ENCODE data around the gene CGNL1.

Gene CGNL1

DNA sequence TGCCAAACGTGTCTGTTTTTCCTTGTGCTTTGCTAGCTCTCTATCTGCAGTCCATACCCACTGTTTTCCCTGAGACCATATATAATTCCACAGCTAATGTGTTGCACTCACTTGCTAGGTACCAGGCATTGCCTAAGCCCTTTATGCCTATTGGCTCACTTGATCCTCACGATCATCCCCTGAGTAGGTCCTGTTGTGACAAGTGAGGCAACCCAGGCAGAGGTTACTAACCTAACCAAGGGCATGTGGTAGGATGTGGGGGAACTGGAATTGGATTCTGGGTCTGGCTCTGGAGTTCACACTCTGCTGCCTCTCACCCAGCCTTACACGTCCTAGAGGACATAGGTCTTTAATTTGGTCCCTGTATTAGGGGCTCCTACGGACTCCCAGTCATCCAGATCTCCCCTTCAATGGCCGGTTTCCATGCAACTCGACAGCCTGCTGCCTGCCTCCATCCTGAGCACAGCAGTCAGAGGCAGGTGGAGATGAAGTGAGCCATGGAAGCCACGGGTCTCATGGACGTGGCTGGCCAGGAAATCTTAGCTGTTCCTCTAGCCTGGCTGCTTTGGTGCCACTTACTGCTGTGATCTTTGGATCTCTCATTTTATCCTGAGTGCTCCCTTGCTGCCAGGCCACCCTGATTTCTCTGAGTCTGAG, 176.5 kb downstream of the CGNL1 start:
- DNase-seq: no peak

DNA sequence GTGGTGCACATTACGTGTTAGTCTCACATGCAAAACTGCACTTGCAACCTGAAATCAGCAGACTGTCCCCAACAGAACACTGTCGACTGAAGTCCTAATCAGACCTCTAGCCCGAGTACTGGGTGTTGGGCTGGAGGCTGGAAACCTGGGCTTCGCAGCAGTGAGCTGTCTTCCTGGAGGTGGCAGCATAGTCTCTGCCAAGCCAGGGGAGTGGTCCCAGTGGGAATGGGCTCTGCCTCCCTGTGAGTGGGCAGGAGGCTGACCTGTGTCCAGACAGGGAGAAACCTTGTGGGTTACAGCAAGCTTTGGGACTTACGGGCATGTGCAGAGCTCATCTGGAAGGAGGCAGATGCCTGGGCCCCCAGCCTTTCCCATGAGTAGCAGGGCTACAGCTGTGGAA, 177.2 kb downstream of the CGNL1 start:
- no peak for DNase-seq

DNA sequence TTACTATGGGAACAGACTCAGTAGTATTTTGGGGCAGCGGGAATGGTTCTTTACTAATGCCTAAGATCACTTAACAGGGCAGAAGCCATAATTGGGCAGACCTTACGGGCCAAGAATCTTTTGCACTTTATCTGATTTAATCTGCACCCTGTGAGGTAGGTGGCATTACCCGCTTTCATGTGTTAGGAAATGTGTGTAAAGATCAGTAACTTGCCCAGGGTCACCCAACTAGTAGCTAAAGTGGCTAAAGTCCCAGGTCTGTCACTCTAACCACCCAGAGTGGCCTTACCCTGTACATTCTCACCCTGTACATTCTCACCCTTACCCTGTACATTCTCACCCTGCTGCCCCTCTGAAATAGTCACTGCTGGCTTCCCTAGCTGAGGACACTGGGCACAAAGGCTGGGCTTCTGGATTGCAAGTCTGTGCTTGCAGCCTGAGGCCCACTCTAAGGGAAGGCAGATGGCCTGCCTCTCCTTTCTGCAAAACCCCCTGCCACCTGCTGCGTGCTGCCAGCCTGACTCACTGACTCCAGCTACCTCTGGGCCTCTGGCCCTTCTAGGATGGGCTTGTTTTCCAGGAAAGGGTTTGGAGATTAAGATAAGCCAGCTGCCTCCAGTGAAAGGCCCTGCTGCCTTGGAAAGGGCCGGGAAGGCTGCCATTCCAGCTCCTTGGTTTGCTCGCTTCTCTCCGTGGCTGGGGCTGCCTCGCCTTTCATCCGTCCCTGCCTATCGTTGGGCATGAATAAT, 177.9 kb downstream of the CGNL1 start:
- DNase-seq: no peak

DNA sequence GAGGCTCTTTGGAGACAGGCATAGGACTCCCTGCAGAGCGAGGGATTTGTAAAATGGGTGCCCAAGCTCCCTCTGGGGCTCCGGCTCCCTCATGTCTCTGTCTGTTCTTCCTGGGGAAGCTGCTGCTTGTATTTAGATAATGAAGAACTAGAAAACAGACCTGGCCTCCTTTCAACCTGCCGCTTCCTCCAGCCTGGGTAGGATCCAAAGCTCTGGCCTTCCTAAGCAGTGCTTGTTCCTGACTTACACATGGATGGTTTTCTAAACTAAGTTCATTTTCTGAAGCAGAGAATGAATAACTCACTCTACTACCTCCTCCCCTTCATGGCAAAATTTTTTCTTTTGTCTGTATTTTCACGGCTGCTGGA, 178.5 kb downstream of the CGNL1 start:
- DNase-seq: no peak

DNA sequence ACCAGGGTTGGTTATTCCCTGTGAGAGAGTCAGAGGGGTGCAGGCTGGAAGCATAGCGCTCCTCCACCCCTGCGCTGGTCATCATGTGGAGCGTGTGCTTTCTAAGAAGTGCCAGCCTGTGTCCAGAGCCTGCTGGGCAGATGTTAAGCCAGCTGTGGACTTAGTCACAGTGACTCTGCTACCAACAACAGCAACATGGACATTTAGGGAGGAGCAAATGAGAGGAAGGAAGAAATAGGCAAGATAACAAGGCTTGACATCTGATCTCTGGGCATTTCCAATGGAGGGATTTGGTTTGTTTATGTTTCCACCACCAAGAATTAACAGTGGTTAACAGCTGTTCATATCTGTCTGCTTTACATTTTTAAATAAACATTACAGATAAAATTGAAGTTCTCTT, 179.0 kb downstream of the CGNL1 start:
- no peak for DNase-seq

DNA sequence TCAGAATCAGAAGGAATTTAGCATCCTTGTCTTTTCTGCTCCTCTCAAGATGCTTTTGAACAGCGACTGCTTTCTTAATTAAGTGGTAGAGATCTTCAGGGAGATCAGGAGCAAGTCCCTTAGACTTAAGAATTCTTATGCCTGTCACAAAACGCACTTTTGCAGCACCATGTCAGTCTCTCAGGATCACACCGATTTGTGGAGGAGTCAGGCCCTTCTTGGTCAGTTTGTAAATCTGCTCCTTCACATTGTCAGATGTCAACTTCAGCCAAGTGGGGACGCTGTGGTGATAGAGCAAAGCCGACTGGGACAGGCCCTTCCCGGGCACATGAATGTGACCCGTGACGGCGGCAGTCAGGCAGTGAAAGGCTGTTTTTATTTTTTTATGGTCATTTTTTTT, 179.7 kb downstream of the CGNL1 start:
- no peak for DNase-seq

DNA sequence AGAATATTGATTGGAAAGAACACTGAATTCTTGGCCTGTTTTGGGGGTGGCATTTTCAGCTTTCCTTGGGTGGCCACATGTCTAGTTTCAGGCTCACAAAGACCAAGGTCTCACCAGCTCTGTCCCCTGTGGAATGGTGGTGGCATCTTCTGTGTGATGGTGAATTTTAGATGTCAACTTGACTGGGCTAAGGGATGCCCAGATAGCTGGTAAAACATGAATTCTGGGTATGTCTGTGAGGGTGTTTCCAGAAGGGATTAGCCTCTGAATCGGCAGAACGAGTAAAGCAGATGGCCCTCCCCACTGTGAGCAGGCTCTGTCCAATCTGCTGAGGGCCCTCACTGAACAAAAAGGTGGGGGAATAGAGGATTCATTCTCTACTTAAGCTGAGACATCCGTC, 181.0 kb downstream of the CGNL1 start:
- DNase-seq: no peak

DNA sequence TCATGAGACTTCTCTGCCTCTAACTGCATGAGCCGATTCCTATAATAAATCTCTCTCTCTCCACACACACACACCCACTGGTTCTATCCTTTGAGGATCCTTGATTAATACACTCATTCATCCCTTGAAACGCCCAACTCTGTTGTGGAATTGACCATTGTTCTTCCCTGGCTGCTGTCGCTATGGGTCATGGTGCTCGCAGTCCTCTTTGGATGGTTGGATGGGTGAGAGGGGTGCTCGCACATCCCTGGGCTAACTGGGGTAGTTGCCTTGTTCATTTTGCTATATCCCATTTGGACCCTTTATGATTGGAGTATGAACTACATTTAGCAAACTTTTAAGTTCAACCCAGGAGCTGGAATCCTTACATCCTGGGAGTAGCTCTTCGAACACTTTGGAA, 181.5 kb downstream of the CGNL1 start:
- DNase-seq: no peak

DNA sequence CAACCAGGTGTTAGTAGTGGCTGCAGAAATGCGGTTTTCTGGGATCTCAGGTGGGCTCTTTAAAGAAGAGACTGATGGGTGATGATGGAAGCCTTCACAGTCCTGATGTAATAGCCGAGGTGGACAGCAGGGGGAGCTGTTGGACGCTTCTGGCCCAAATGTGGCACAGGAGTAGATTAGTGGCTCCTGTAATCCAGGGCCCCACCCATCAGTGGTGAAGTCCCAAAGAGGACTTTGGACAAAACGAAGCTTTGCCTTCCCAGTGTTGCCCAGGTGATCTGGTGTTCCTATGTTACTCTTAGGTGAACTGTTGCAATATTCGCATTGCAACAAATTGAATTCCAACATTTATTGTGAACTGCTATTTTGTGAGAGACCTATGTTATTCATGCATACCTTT, 183.6 kb downstream of the CGNL1 start:
- no peak for DNase-seq

DNA sequence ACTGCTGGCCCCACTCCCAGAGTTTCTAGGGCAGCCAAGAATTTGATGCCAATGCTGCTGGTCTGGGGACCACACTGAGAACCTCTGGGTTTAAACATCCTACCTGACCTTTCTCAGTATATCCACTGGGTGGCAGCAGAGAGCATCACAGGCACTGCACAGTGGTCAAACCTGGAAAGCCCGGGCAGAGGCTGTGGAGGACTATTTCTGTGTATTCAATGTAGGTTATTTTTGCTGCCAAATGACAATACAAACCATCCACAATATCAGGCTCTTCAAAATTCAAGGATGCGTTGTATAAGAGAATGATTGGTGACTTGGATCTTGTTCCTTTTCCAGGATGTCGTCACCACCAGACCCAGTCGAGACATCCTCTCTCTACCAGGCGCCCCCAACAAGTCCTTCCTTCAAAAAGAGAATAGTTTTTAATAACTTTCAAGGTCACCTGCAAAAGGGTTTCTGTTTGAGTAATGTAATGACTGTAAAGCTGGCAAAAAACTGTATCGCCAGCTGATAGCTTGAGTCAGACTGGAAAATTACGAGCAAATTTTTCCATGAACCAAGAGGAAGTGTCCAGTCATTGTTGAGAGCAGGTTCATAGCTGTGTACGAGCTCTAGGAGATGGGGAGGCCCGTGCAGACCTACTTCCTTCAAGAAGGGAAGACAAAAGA, 184.9 kb downstream of the CGNL1 start:
- peak; percentile 37 for DNase-seq

DNA sequence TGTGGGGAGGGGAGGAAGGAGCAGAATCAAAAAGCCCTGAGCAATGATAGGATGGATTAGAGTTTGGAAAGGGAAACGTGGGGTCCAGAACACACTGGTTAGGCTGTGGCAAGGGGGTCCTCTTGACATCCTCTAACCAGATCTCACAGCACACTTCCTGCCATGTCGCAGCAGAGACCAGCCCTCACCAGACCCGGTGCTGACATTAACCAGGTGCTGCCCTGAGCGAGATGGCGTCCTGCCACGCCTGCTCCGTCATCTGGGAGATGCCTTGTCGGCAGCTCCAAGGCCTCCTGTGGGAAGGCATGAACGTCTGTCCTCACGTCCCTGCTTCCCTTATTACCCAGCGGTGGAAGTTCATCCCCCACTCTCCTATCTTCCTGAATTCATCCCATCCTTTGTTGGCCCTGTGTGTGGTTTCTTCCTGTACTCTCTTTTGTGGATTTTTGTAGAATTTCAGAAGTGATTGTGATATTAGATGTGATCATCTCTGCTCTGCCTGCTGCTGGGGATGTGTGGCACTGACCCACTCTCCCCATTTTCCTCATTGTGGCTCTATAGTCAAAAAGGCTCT, 186.0 kb downstream of the CGNL1 start:
- DNase-seq: no peak

DNA sequence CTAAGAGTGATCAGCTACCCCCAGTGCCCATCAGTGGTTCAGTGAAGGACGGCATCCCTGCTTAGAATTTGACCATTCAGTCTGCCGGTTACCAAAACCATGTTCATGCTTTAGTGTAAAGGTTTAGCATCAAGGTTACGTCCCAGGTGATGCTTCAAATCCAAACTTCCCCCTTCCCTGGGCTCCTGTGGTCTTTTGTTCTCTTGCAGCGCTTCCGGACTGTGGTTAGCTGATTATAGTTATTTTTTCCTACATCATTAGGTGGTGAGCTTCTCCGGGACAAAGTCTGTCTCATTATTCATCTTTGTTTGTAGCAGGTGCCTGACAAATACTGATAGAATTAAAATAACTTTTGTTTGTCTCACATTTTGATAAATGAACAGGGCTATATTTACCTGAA, 187.1 kb downstream of the CGNL1 start:
- DNase-seq: no peak

DNA sequence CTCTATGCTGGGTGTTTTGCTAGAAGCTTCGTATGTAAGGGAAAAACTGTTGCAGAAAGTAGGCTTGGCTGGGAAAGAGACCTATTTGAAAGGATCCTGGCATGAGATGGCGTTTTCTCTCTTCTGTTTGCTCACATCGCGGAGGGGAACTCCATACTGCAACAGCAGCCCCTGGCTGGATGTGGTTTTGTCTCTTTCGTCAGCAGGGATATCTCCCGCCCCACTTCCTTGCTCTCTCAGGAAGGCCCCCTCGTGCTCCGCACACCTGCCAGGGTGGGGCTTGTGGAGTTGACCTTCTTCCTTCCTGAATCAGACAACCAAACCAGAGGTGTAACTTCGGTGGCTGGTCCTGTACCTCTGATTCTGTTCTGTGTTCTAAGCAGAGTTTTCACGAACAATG, 189.0 kb downstream of the CGNL1 start:
- DNase-seq: no peak

DNA sequence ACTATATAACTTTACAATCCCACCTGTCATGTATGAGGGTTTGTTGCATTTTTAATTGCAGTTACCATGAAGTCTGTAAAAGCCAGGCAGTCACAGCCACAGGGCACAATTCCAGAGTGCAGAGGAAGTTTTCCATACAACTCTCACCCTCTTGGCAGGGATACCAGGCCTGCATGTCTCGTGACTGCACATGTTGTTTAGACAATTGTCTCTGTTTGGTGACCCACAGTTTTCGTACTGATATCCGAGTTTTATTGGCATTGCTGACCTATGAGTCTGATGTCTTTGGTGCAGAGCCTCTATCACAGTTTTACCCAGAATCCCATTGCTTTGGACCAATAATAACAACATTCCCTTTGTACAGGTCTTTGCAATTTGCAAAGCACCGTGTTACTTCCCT, 190.5 kb downstream of the CGNL1 start:
- no peak for DNase-seq

DNA sequence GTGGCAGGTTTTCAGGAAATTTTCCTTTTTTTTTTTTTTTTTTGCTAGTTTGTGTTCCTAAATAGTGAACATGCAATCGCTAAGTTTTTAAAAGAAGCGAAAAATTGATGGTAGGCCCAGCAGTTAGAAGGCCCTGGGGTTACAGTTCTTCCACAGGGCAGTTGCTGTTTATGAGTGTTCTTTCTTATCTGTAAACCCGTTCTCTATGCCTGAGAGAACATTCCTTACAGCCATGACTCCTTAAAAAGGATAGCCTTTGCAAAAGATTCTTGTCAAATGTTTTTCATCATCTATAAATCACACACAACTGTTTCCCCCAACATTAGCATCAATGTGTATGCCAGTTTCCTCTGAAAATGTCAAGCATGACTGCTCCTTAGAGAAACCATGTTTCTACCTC, 191.6 kb downstream of the CGNL1 start:
- DNase-seq: no peak

DNA sequence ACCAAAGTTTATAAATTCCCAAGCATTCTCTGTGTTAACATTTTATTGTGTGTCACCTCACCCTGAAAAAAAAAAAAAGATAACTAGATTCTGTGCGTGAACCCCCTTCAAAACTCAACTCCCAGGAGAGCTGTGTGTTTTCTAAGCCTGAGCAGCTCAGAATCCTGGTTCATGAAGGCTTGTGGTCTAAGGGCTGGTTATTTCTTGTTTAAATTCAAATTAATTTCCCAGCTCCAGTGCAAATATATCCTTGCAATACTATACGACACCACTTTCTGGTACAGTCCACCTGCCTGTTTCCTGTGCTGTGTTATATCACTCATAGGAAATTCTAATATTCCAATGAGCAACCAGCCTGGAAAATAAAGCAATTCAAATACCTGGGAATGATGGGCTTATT, 192.0 kb downstream of the CGNL1 start:
- DNase-seq: no peak

DNA sequence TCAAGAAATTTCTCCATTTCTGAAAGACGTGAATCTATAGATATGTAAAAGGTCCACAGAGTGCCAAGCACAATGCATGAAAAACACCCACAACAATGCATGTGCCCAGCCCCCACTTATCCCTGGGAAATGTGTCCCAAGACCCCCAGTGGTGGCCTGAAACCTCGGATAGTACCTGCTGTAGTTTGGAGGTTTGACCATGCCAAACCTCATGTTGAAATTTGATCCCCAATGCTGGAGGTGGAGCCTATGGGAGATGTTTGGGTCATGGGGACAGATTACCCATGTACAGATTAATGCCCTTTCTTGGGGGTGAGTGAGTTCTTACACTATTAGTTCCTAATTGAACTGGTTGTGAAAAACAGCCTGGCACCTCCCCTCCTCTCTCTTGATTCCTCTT, 194.0 kb downstream of the CGNL1 start:
- no peak for DNase-seq

DNA sequence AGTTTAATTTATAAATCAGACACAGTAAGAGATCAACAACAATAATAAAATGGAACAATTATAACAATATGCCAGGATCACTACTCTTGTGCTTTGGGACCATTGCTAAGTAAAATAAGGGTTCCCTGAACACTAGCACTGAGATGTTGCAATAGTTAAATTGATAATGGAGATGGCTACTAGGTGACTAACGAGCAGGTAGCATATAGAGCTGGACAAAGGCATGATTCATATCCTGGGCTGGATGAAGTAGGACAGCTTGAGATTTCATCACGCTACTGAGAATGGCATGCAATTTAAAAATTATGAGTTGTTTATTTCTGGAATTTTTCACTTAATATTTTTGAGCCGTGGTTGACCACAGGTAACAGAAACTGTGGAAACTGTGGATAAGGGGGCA, 194.7 kb downstream of the CGNL1 start:
- no peak for DNase-seq

DNA sequence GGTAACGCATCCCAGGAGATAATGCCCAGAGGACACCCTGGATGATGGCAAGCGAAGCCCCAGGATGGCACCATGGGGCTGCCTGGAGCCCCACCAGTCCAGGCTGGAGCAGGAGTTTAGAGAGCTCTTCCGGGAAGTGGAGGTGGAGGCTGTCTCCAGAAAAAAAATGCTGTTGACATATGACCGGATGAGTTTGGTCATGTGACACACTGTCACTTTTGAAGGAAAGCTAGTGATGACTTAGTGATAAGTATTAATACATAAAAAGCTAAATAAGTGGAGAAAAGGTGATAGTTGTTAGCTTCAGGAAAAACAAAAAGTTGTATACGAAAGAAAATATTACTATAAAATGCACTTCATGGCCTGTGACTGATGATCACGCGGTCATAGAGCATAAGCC, 195.4 kb downstream of the CGNL1 start:
- DNase-seq: no peak

DNA sequence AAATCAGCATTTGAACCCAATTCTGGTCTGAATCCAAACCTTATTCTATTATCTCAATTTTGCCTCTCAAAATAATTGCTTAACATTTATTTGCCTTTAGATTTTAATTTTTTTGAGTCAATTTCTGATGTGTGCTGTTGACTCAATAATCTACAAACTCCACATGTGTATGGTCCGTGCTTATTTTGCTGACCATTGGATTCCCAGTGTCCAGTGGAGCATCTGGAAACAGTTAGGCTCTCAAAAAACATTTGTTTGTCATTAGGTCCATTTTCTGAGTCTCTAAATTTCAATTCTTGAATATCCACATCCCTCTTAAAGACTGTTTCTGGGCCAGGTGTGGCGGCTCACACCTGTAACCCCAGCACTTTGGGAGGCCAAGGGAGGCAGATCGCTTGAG, 196.2 kb downstream of the CGNL1 start:
- DNase-seq: no peak

DNA sequence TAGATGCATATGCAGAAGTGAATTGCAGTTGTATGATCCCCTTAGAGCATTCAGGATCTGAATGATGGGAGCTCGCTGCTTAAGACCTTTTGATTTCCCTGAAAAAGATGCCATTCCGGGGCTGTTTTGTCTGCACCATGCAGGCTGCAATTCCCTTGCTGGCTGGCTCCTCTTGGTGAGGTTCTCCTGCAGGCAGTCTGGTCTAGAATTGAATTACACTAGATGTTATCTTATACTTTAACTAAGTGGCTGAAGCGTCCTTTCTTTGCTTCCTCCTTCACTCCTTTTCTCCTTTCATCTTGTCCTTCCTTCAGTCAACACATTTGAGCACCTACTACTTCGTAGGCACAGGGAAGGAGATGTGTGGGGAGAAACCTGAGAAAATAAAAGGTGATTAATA, 196.8 kb downstream of the CGNL1 start:
- no peak for DNase-seq

DNA sequence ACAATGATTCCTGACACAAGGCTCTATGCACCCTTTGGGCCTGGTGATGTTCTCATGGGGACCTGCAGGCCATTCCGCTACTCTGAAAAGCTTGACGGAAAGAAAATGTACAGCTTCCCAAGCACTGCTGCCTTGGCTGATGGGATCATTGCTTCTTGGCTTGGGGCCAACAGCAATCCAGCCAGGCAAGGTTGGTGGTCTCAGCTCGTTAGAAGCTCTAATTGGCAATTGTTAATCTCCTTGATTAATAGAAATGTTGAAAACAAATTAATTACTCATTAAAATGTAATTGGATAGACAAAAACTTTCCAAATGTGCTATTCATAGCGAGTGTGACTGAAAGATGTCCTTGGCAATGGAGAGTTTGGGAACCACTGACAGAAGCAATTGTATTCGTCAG, 199.1 kb downstream of the CGNL1 start:
- no peak for DNase-seq

DNA sequence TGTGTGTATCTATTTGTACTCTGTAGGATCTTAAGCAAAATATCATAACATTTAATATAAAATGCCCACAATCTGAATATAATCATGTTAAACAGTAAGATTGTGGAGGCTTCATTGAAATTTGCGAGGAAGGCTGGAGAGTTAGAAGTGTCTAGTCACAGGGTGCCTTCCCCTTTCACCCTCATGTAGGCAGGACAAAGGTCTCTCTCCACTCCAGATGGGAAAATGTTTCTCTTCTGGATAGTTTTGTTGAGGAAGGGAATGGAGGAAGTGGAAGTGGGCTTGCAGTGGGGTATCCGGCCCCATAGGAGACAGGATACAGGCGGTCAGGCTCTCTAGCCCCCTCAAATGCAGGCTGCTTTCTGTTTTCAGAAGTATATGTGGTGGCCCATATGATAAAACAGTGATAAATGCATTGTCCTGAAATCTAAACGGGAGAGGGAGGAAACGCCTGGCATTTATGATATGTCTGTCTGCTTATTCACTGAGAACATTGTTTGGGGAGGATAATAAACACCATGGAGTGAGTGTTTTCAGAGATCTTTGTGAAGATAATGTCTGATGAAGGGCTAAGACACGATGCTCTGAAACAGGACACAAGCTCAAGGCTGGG, 202.1 kb downstream of the CGNL1 start:
- no peak for DNase-seq

DNA sequence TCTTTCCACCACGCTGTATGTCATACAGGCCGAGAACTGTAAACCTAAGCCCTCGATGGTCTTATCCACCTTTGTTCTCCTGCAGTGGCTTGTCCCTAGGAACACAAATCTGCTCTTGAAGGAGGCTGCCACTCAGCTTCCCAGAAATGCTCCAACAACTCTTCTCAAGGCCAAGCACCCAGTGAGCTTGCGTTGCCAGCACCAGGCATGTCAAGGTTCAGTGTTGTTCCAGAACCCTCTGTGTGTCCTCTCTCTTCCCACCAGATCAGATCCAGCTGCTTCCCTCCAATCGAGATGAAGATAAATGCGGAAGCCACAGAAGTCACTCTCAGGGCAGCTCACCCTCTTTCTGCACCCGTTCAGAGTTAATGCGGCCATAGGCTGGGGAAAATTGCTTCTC, 204.1 kb downstream of the CGNL1 start:
- no peak for DNase-seq
